ENCODE results near the gene PPP1R15A.
A peak's percentile ranks its signal among the peaks of the same experiment; 100 is the strongest.
"Not testable (repeated sequence)": the region's sequence is repeated elsewhere in the genome, so short reads cannot be mapped to it uniquely, and the experiment has no call there.

Gene PPP1R15A

DNA sequence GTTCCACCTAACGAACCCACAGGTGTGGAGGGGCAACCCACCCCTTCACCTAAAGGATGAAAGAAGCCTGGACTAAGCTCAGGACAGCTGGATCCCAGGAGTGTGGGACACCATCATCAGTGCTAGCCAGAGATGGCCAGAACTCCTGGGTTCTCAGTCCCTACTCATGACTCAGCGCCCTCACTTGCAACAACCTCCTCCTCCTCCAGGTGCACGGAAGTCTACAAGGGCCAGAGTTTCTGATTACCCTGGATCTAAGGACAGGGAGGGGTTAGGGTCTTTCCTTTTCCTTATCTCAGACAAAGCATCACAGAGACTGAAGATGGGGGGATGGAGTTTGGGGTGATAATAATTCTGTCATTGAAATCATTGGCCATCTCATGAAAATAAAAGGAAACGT is 18.3 kb downstream of the PPP1R15A start:
- H3K4me3 ChIP-seq (ENCODE audit: low read depth, low read length): no peak overlapping the region
- no peak for TF ChIP-seq CTCF (IDR thresholded peaks at IDR 0.05; ENCODE audit: low read depth, low read length)

DNA sequence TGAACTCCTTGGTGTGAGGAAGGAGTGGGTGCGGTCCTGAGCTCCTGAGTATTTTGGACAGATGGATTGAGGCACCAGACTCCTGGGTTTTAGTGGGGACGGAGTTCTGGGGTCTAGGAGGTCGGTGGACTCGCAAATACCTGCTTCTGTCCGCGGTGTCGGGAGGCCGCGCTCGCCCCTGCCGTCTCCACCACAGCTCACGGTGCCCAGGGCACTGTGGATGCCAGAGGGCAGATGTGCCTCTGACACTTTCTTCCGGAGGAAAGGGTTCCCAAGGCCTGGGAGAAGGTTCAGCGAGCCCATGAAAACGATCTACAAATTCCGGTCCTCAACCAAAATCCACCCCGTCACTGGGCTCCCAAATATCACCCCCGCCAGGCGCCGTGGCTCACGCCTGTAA is 23.0 kb downstream of the PPP1R15A start:
- H3K4me3 ChIP-seq (ENCODE audit: low read depth, low read length): no peak overlapping the region
- no peak for TF ChIP-seq CTCF (IDR thresholded peaks at IDR 0.05; ENCODE audit: low read depth, low read length)

DNA sequence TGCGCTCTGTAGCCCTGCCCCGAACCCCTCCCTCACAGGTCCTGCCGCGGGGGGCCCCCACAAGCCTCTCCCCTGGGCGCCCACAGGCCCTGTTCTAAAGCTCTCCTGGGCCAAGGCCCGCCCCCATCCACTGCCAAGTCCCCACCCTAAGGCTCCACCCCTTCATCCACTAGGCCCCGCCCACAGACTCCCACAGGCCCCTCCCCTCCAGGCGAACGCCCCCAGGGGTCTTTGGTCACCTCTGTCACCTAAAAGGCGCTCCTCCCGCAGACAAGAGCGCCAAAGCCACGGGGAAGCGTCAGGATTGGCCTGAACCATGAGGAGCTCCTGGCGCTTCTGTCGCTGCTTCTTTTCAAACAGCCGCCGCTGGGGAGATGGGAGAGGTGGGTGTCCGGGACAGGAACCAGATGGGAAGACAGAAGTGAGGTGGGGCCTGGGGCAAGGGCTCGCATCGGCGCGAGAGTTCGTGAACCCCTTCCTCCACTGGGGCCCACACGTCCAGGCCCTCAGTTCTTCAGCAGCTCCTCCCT is 24.0 kb downstream of the PPP1R15A start:
- no peak overlapping the region for H3K4me3 ChIP-seq (ENCODE audit: low read depth, low read length)
- TF ChIP-seq CTCF (IDR thresholded peaks at IDR 0.05; ENCODE audit: low read depth, low read length): no peak

GRCh38 chr19:48897181-48897580 is 25.0 kb downstream of the PPP1R15A start:
- no peak overlapping the region for H3K4me3 ChIP-seq (ENCODE audit: low read depth, low read length)
- TF ChIP-seq CTCF (IDR thresholded peaks at IDR 0.05; ENCODE audit: low read depth, low read length): no peak

DNA sequence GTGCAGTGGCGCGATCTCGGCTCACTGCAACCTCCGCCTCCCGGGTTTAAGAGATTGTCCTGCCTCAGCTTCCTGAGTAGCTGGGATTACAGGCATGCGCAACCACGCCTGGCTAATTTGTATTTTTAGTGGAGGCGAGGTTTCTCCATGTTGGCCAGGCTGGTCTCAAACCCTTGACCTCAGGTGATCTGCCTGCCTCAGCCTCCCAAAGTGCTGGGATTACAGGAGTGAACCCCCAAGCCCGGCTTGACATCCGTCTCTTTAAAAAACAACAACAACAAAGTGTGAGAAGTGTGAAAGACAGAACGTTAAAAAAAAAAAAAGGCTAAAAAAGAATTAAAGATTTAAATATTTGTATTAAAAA is 27.1 kb downstream of the PPP1R15A start:
- H3K4me3 ChIP-seq (ENCODE audit: low read depth, low read length): peak overlapping the region; percentile 98

GRCh38 chr19:48899781-48900476 is 27.7 kb downstream of the PPP1R15A start, which contains the start of gene NUCB1:
Gene NUCB1 (plus strand): TSS chr19:48900312. CDS start chr19:48900797, 485 bp downstream.
- H3K4me3 ChIP-seq (ENCODE audit: low read depth, low read length): peak within 1 kb of the TSS; percentile 98
- peak; percentile 16; the same call in 1 of the 2 replicates for TF ChIP-seq CTCF (IDR thresholded peaks at IDR 0.05; ENCODE audit: low read depth, low read length)

DNA sequence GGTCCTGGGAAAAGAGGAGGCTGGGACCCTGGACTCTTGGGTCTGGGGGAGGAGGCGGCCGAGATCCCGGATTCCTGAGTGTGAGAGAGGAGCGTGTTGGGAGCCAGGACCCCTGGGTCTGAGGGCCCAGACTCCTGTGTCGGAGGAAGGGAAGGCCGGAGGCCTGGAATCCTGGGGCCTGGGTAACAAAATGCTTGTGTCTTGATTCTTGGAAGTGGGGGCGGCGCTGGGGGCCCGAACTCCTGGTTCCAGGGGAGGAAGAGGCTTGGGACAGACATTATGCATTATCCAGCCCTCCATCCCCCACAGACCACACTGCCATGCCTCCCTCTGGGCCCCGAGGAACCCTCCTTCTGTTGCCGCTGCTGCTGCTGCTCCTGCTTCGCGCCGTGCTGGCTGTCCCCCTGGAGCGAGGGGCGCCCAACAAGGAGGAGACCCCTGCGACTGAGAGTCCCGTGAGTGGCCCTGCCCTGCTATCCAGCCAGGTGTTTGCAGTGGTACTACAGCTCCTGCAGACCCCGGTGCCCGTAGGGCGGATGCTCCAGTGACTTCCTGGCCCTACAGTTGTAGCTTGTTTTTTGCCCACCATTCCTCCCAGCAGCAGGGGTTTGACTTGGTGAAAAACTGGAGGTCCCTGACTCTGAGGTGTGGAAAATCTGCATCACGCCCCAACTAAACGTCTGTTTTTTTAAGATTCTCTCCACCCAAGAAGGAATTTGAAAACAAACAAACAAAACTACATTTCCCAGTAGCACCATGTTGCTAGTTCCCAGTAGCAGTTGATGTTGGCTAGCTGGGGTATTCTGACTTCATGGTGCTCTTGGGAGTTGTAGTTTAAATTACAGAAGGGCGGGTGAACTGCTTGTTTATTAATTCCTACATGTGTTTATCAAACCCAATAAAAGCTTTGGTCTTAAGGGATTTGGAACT is 28.5 kb downstream of the PPP1R15A start:
- peak overlapping the region; percentile 98 for H3K4me3 ChIP-seq (ENCODE audit: low read depth, low read length)
- TF ChIP-seq CTCF (IDR thresholded peaks at IDR 0.05; ENCODE audit: low read depth, low read length): no peak

- not testable (repeated sequence) for H3K4me3 ChIP-seq (ENCODE audit: low read depth, low read length)
These were observed 30.1 kb downstream of the PPP1R15A start for GRCh38 chr19:48902291-48902690.

DNA sequence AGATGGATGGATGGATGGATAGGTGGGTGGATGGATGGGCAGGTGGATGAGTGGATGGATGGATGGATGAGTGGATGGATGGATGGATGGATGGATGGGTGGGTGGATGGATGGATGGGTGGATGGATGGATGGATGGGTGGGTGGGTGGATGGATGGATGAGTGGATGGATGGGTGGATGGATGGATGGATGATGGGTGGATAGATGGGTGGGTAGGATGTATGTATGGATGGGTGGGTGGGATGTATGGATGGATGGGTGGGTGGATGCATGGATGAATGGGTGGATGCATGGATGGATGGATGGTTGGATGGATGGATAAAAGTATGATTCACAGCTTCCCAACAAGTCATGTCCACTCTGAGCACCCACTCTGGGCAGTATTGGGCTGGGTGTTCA is 31.6 kb downstream of the PPP1R15A start:
- H3K4me3 ChIP-seq (ENCODE audit: low read depth, low read length): not testable (repeated sequence)
